ENCODE data around the gene NAA80. TPM values are rescaled to one million over a fixed set of nuclear protein-coding genes. Genes with fewer than 3 reads are reported as not detected.

NAA80 gene
- total and polyA plus RNA-seq, 10 of the 15 experiments (the other 5 are each of a cell fraction or from before 2014, with no cell fraction given) = 0.48 to 12.7 (median 6.7) TPM

- peak; percentile 99 for ATAC-seq
- Histone ChIP-seq H2AFZ (ENCODE audit: control insufficient read depth, low read depth, low read length) (peak within 1 kb of the TSS; percentile 78), H3K27ac (ENCODE audit: control insufficient read depth, insufficient read depth) (peak within 1 kb of the TSS; percentile 66), H4K20me1 (ENCODE audit: control insufficient read depth, insufficient read depth) (no peaks in the 10 kb centered on the region), H3K4me1 (ENCODE audit: control insufficient read depth, insufficient read depth, low read length) (peaks cover 3% of the 10 kb centered on the region; the same call in 1 of the 2 replicates), H3K79me2 (ENCODE audit: control insufficient read depth, insufficient read depth, low read length) (peaks cover 21% of the 10 kb centered on the region), H3K36me3 (ENCODE audit: control insufficient read depth in 2 of 2, insufficient read depth in 2 of 2, low read length in 1 of 2) (peaks cover 0 to 26% of the 10 kb centered on the region in 2 experiments; a peak in 3 of 4 replicates), H3K4me3 (peak within 1 kb of the TSS; percentile 97), H3K9me3 (replicated peaks; ENCODE audit: control insufficient read depth, insufficient read depth, low read length) (no peaks in the 10 kb centered on the region), H3K27me3 (replicated peaks in 1 of 2; ENCODE audit: control insufficient read depth in 2 of 2, insufficient read depth in 2 of 2, low read length in 1 of 2) (no peaks in the 10 kb centered on the region), H3K9ac (ENCODE audit: control insufficient read depth, insufficient read depth, low read length) (peak within 1 kb of the TSS; percentile 83), H3K4me2 (ENCODE audit: control insufficient read depth, insufficient read depth) (peak within 1 kb of the TSS; percentile 89)
- TSS peak; percentile 94 for BruUV-seq (replicated peaks)
- peak; percentile 92 for DNase-seq (ENCODE audit: low read depth, low spot score)
- 2% methylated on average over 45 of the region's 67 CpGs for WGBS (ENCODE audit: insufficient coverage, insufficient replicate concordance, low lambda C conversion rate, missing lambda C conversion rate)
- in situ Hi-C loops (cut with MboI) = no loop called here
- ChIA-PET RAD21 (ENCODE audit: unreplicated experiment) (interaction anchor here (0.6 to 1.2 kb wide), 5 partner anchors 21 to 57 kb away, joined by 3 to 6 read pairs (median 3); partner anchors contain the start of gene GNAI2), CTCF (interaction anchor here (0.8 to 2.5 kb wide), 6 partner anchors 32 to 952 kb away, joined by 3 to 8 read pairs (median 4); no protein-coding TSS in a partner anchor), POLR2A (interaction anchor here (0.6 to 2.1 kb wide), 7 partner anchors 9 to 59 kb away, joined by 3 to 11 read pairs (median 3); partner anchors contain the start of genes CYB561D2, GNAI2 and NPRL2), SMC1A (ENCODE audit: uncharacterized antibody, unreplicated experiment) (no interaction called here)
- peak; percentile 99 for FAIRE-seq
- intact Hi-C loops (cut with micrococcal nuclease; ENCODE audit: unreplicated experiment) = loop anchor here (1.0 kb wide), 1 partner anchor 56 kb away; the partner anchor contains the start of gene GNAI2
- TF ChIP-seq PRDM15 (CRISPR knock-in tag; IDR thresholded peaks at IDR 0.05) (no peak), PKNOX1 (IDR thresholded peaks at IDR 0.05) (peak; percentile 43; the same call in 1 of the 2 replicates), SMARCA5 (IDR thresholded peaks at IDR 0.05) (no peak), RCOR1 (conservative IDR thresholded peaks at IDR 0.05; ENCODE audit: low read depth, low read length) (no peak), ZBTB33 (IDR thresholded peaks at IDR 0.05) (no peak), PBX3 (IDR thresholded peaks at IDR 0.05; ENCODE audit: insufficient replicate concordance, low read depth, low read length) (no peak), CTCF (IDR thresholded peaks at IDR 0.05 in 2 of 3, conservative IDR thresholded peaks at IDR 0.05 in 1 of 3; ENCODE audit: control insufficient read depth in 2 of 3, extremely low read depth in 1 of 3, insufficient read depth in 1 of 3, low read depth in 3 of 3, low read length in 3 of 3) (no peak), SRF (IDR thresholded peaks at IDR 0.05; ENCODE audit: low read depth in 2 of 2, low read length in 2 of 2) (peak in 1 of 2 experiments; percentile 70; a peak in 3 of 4 replicates), ZSCAN29 (IDR thresholded peaks at IDR 0.05) (no peak), FOXM1 (IDR thresholded peaks at IDR 0.05; ENCODE audit: low read depth, low read length) (no peak), CBFB (IDR thresholded peaks at IDR 0.05; ENCODE audit: low read depth) (no peak; the same call in 1 of the 2 replicates)
Measured at GRCh38 chr3:50292159-50293078, 6.8 kb downstream of the NAA80 start, which contains the start of gene IFRD2. TSS of gene IFRD2 (minus strand) at chr3:50292429. CDS start at chr3:50292274, 155 bp downstream.

Measured in GM12878 (cell line).